HG03575 (cell line): ENCODE results near the gene VSIG4.
"Not testable (repeated sequence)": the region's sequence is repeated elsewhere in the genome, so short reads cannot be mapped to it uniquely, and the experiment has no call there.

ENCODE experiments used
- ATAC-seq: cut with Tn5 transposase; IDR thresholded peaks from one replicate; pipeline ENCODE4 v1.9.1; 2021; ENCODE audit not compliant: unreplicated experiment, insufficient number of reproducible peaks, low FRiP score; ENCODE audit errors: extremely low read depth

The VSIG4 gene

DNA sequence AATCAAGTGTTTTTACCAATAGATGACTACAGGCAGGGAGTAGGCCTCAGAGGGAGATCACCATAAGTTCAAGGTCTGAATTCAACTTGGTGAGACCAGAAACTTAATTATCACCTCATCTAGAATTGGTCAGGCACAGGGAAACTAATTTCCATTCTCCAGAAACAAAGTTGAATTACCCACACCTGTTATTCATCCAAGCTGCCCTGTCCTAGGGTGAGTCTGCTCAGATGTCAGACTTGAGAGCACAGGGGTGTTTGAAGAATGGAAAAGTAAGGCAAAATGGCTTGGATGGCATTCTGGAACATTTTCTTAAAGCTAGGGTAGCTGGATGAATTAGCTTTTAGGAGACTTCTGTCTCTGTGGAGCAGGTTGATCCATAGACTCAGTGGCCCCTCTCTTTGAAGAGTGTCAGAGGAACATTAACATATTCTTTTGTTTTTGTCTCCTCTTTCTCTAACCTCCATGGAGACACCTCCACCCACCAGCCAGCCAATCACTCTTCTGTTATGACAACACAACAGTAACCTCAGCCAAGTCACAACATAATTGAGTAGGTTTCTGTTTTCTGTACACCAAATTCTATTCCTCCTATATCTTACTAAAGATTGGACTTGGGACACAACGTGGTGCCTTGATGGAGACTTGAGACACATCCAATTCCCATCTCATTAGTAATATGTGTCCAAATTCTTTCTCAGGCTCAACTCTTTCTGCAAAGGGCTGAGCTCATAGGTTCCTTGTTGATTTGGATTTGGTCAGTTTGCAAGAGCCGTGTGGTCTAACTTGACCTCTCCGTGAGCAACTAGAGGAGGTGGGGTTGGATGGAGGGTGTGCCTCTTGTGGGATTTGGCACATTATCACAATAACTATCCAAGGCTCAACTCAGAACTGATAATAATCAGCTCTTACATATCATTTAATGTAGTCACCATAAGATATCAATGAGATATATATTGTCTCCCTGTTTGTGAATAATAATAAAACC, 45.1 kb downstream of the VSIG4 start:
- ATAC-seq = no peak

DNA sequence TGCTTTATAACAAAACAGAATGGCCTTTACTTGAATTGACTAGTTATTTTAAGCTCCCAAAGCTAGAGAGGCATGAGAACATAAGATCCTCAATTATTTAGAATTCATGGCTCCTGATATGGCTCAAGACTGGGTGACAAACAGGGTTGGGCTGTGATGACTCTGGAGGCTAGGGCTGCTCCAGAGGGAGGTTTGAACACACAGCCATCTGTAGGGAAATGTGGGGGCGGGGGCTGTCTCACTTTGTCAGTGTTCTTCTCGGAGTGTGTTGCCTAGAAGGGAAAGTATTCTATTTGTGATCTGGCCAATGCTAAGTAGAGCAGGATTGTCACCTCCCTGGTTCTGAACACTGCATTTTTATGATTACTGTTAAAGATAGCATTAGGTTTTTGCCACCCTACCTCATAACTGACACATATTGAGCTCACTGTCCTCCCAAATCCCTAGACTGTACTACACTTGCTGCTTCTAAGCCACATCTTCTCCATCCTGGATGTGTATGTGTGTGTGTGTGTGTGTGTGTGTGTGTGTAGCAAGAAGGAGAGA, 45.9 kb downstream of the VSIG4 start:
- ATAC-seq = no peak

DNA sequence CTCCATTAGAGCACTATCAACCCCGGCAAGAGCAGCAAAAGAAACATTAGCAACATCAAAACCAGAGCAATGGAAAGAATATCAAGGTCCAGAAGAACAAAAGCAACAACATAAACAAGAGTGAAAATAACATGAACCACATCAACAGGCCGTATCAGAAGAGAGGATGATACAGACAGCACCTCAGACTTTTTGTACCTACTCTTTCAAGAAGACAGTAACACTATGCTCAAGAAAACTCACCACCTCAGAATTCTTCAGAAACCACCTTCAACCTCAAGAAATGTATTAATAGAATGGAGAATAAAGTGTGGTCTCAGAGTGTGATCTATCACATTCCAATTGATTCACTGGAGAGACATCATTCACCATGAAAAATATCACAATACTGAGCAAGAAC, 46.5 kb downstream of the VSIG4 start:
- no peak for ATAC-seq

DNA sequence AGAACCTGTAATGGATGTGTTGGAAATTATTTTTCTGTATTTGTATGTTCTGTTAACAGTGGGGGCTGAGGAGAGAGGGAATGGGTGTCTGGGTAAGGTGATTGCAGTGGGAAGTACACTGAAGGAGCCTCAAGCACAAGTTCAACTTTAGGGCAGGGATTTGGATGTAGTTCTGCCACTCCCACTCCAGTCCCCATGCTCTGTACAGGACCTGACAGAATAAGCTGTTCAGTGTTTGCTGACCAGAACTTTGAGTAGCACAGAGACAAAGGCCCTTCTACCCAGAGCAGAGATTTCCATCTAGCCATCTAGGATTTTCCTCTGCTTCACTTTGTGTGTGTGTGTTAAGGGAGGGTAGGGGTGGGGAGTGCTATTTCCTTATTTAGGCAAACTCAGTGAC, 49.2 kb downstream of the VSIG4 start:
- no peak for ATAC-seq

DNA sequence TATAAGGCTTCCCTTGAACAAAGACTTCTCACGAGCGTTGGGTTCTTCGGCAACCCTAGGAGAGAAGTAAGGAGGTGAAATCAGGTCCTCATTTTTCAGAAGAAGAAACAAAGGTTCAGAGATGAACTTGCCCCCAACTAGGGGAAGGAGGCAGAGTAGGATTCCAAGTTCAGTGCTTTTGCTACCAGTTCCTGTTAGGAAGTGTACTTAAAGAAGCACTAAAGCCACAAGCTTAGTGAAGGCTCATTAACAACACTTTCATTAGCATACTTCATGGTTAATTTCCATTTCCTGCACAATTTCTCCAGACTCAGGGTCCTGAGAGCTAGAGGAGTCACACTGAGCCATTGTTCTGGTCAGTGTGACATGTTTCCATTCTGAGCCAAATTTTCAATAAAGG, 52.1 kb downstream of the VSIG4 start:
- no peak for ATAC-seq

DNA sequence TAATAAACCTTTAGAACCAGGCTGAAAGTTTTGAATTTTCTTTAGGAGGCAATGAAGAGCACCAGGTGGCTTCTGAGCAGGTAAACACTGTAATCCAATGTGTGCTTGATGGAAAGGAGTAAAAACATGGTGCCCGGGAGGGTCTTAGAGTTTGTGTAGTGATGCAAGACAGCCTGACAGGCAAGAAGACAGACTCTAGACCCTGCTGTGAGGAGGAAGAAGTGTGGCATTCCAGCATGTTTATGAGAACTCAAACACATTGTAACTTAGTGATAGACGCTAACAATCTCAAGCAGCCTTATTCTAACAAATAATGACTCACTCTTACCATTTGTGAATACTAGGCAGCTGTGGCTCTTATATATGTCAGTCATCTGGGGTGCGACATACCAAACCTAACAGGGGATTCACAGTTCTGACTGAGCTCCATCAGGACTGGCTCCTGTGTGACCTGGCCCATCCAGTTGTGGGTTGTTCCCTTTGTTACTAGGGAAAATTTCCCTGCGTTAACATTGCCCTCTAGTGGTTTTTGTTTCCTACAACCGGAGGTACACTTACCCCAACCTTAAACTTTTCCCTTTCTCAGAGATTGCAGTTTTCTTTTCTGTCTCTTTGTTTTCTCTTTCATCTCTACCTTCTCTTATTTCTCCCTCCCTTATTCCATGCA, 53.8 kb downstream of the VSIG4 start:
- no peak for ATAC-seq

DNA sequence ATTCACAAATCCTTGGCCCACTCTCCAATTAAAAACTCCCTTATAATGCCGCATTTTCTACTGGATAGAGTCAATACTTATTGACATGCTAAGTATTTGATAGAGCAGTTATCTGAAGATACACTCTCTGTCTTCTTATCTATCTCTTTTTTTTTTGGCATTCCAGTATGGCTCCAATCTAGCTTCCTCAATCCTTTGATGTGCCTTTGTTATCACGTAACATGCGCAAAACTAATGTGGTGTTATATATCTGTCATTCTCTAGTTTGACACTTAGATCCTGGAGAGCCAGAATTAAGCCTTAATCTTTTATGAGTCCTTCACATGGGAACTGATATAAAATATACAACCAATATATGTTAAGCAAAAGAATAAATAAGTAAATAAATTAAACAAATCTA, 54.7 kb downstream of the VSIG4 start:
- no peak for ATAC-seq

DNA sequence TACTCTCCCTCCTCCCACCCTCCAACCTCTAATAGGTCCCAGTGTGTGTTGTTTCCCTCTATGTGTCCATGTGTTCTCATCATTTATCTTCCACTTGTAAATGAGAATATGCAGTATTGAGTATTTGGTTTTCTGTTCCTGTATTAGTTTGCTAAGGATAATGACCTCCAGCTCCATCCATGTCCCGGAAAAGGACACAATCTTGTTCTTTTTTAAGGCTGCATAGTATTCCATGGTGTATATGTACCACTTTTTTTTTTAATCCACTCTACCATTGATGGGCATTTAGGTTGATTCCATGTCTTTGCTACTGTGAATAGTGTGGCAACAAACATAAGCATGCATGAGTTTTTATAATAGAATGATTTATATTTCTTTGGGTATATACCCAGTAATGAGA, 62.7 kb downstream of the VSIG4 start:
- ATAC-seq = not testable (repeated sequence)

DNA sequence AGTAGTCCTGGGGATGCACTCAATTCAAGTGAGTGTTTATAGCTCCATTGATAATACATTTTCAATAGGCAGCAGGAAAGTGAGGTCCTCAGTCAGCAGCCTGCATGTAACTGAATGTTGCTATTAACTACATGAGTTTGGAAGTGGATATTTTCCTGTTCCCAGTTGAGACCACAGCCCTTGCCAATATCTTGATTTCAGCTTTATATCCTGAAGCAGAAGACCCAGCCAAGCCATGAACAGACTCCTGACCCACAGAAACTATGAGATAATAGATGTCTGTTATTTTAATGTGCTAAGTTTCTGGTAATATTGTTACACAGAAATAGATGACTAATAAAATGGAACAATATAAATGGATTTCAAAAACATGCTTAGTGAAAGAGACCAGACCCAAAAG, 63.7 kb downstream of the VSIG4 start:
- ATAC-seq = no peak

DNA sequence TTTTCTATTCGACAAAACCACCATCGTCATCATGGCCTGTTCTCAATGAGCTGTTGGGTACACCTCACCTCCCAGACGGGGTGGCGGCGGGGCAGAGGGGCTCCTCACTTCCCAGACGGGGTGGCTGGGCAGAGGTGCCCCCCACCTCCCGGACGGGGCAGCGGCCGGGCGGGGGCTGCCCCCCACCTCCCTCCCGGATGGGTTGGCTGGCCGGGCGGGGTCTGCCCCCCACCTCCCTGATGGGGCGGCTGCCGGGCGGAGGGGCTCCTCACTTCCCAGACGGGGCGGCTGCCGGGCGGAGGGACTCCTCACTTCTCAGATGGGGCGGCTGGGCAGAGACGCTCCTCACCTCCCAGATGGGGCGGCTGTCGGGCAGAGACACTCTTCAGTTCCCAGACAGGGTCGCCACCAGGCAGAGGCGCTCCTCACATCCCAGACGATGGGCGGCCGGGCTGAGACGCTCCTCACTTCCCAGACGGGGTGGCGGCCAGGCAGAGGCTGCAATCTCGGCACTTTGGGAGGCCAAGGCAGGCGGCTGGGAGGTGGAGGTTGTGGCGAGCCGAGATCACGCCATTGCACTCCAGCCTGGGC, 64.6 kb downstream of the VSIG4 start:
- not testable (repeated sequence) for ATAC-seq
